Fibroblast of skin of left biceps (primary cell): Measurements from ENCODE around the gene ZACN.

Source experiments
- DNase-seq, 2 experiments: peaks; one replicate each; pipeline ENCODE4 v3.0.0-alpha.2; 2013; ENCODE audit warnings: low read depth in 2 of 2

The ZACN gene

DNA sequence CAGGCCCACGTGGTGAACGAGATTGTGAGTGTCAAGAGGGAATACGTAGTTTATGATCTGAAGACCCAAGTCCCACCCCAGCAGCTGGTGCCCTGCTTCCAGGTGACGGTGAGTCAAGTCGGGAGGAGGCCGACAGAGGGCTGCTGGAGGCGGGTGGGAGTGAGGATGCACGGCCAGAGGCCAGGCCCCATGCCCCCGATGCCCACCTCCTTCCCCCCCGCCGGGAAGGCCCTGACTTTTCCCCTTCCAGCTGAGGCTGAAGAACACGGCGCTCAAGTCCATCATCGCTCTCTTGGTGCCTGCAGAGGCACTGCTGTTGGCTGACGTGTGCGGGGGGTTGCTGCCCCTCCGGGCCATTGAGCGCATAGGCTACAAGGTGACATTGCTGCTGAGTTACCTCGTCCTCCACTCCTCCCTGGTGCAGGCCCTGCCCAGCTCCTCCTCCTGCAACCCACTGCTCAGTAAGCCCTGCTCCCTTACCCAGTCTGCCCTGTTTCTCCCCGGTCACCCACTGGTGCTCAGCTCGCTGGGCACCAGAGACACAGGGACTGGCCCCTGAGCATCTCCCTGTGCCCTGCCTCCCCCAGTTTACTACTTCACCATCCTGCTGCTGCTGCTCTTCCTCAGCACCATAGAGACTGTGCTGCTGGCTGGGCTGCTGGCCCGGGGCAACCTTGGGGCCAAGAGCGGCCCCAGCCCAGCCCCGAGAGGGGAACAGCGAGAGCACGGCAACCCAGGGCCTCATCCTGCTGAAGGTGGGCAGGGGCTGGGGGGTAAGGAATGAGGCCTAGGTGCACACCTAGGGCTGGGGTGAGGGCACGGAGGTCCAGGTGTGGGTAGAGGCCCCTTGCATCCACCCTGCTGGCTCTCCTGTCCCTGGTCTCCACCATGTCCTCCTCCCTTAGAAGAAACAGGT is 2.6 kb downstream of the ZACN start:
- no peak for DNase-seq

DNA sequence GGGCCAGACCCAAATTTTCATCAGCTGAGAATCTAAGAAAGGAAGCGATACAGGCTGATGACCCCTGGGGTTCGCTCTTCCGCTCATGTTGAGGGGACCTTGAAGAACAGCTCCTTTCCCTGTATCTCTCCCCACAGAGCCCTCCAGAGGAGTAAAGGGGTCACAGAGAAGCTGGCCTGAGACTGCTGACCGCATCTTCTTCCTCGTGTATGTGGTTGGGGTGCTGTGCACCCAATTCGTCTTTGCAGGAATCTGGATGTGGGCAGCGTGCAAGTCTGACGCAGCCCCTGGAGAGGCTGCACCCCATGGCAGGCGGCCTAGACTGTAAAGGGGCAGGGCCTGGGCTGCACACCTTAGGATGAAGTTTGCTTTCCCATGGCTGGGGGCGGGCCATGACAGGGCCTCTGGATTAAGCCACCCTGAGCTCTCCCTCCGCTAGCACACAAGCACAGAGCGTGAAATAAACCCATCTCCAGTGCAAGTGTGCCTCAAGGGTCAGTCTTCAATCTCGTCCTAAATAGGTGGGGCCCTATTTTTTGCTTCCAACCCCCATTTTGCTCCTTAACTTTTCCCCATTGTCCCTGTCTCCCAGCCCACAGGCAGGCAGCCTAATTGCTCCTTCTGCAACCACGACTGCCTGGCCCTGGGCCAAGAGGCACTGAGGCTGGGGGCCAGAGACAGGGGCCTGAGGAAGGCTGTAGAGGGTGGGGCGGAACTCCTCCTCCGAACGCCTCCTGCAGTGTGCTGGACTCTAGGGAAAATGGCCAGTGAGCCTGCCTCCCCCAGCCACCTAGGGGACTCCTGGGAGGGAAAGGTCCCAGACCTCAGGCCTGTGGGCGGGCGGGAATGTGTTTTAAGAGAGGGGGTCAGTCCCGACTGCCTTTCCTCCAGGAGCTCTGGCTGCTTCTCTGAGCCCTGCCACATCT is 3.6 kb downstream of the ZACN start:
- no peak for DNase-seq

- no peak for DNase-seq
These were observed 4.7 kb downstream of the ZACN start for GRCh38 chr17:76083536-76084182.

- DNase-seq, result no peak
These were observed 6.2 kb downstream of the ZACN start for GRCh38 chr17:76085066-76085730.

DNA sequence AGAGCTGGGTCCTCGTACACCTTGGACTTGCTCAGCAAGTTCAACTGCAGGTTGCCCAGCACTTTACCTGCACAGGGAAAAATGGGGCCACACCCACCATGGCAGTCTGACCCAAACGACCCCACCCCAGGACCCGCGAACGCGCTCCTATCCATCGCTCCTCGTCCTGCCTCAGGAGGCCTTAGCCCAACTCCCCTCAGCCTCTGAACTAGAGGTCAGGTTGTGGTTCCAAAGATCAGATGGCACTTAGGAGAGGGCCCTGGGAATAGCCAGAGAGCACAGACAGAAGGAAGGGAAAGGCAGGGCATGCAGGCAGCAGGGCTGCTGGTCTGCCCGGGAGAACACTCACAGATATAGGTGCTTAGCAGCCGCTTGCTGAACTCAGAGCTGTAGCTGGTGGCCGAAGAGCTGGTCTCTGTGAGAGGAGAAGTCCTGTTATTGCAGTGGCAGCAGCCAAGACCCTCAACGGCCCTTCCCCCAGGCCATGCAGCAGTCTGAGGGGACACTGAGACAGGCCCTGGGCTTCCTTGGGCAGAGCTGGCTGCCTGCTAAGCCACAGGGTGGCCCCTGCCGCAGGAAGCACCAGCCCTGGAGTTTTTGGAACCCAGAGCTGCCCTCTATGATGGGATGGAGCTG is 6.9 kb downstream of the ZACN start:
- no peak for DNase-seq

GRCh38 chr17:76086384-76086783 is 7.4 kb downstream of the ZACN start:
- no peak for DNase-seq

DNA sequence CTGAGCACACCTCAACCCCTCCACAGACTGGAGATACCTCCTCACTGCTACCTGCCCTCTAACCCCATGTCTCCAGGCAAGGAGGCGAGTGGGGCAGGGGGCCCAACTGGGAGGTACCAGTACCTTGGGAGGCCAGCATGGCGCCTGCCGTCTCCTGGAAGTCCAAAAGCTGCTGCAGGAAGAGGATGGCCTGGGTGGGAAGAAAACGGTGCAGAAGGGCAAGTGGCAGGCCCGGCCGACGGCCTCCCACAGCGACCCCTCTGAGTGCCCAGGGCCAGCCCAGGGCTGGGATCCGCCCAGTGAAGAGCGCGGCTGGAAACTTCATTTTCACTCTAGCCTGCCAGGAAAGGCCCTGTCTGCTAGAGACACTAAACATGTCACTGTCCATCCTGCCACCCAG is 8.5 kb downstream of the ZACN start:
- DNase-seq, result no peak

DNA sequence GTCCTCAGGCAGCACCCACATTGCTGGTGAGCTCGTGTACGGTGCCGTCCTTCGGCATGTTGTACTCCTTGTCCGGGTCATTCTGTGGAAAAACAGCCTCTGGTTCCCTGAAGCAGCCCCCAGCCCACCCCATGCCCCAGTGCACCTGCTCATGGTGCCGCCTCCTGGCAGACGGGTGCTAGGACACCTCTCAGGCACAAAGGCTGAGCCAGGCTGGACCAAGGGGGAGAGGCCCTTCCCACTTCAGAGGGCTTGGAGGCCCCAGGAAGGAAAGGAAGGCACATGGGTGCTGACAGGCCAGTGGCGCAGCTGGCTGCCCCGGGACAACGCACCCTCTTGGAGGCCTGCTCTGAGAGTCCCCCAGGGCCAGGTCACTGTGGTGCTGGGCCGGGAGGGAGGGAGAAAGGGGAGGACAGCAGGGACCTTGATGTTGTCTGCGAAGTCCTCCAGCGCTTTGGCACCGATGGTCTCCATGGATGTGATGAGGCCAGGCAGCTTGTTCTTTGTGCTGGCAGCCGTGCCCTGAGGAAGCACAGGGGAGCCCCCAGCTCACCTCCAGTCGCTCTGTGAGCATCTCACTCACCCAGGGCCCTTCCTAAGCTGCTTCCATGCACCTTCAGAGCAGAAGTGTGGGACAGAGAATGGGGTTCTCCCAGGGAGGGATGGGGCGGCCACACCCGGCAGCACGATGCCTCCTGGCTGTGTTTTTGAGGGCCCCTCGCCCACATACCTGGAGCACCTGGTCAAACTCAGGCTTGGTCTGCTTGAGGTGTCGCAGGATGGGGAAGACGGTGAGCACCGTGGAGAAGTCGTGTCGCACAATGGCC is 9.3 kb downstream of the ZACN start:
- DNase-seq, result no peak

DNA sequence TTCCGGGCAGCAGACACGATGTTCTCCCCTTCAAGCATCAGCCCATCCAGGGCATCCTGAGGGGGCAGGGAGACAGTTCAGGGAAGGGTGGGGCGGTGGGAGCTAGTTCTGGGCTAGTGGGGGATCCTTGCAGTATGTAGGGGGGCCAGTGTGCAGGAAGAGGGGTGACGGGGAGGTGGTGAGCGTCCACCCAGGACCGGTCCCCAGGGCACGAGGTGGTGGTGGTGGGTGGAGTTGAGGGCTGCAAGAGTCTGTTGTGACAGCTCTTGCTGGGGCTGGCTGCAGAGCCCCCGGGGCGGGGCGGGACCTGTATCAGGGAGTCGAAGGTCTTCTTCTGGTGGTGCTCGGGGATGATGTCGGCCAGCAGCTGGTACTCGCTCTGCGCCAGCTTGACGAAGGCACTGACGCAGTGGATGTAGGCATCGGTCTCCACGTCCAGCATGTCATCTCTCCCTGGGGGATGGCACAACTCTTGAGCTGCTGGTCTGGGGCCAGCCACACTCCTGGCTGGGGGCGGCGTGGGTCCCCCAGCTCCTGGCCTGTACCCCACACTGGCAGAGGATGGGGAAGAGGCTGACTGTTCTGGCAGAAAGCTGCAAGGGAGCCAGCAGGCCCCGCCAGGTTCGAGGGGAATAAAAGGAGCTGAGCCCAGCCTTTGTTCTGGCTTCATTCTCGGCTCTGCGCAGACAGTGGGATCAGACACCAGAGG is 10.0 kb downstream of the ZACN start:
- no peak for DNase-seq

DNA sequence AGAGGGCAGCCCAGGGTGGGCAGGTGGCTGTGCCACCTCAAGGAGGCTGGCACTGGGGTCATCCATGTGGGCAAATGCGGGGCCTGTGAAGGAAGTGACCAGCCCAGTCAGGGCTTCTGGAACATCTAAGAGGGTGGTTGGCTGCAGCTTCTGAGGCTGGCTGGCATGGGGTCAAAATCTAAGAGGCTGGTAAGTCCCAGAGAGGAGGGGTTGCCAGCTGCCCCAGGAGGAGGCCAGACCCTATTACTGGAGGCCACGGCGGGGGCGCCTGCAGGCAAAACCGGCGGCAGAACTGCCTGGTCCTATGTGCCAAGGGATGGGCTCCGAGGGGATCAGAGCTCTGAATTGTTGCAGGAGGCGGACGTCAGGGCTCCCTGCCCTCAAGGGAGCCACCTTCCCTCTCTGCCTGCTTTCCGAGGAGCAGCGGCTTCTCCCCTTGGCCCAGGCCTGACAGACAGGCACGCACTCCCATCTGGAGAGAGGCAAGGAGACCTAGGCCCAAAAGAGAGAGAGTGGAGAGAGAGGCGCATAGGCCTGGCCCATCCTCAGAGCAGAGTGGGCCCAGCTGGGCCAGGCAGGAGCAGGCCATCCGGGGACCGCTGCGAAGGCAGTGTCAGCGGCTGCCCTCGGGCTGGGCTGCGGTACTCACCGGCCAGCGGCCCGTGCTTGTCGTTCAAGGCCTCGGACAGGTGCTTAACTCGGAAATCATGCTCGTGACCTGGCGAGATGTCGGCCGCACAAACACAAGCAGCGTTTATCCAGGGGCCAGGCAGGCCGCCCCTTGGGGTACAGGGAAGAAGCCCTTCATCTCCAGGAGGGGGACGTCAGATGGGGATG is 10.9 kb downstream of the ZACN start:
- DNase-seq, result no peak

DNA sequence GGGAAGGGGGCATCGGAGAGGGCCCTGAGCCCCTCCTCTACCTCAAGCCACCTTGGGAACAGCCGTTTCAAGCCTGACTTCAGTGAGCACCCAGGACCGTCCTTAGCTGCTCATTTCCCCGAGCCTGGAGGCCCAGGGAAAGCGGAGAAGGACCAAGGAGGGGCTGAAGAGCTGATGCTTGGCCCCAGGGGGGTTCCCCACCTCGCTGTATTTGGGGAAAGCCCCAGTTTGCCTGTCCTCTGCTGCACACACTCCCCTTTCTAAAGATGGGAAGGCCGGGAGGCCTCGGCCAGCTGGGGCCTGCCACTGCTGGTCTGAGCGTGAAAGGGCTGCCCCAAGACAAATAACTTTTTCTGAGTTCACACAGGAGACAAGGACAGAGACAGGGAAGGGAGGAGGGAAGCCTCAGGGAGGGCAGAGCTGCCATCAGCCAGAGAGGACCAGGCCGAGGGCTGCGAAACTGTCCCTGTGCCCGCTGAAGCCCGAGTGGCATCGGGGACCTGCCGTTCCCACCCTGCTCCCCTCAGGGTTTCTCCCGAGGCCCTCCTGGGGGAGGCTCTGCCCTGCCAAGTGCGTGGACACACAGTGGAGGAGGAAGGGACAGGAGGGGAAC is 11.6 kb downstream of the ZACN start:
- no peak for DNase-seq

DNA sequence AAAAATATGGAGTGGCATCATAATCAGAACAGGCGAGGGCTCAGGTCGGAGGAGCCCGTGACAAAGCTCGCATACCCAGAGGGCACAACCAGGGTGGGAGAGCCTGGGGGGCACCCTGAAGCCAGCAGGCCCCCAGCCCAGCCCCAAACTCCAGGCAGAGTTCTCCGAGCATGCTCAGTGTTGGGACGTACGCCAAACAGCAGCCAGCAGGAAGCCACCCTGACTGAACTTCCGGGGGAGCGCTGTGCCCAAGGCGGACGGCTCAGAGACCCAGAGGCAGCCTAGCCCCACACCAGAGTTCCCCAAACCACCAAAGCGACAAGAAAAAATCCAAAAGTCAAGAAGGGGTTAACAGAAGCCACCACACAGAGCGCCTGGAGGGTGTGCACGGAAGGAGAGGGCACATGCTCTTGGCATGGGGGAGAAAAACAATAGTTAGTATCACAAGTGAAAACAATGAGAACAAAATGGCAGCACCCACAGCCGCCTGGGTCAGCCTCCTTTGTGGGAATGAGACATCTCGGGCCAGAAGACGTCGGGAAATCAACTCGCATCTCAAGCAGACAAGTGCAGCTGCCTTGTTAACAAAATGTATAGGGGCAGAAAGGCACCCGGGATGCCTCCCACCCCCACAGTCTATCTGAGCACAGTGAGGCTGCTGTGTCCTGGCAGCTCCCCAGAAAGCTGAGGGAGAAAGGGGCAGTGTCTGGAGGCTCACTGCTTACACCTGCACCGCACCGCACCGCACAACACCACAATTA is 12.7 kb downstream of the ZACN start:
- no peak for DNase-seq

GRCh38 chr17:76092526-76093413 is 13.8 kb downstream of the ZACN start:
- no peak for DNase-seq

- no peak for DNase-seq
These were observed 15.1 kb downstream of the ZACN start for GRCh38 chr17:76094046-76094445.

DNA sequence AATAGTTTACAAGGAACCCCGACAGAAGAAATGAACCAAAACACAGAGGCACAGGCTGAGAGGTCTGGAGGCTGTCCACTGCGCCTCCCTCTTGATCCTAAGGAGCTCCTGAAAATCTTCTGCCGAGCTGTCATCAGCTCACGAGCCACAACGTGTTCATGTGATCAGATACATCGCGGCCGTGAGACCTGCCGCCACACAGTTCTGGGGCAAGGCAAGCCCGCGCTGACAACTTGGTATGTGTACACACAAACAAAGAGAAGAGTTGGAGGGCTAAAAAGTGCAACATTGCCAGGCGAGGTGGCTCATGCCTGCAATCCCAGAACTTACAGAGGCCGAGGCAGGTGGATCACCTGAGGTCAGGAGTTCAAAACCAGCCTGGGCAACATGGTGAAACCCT is 17.0 kb downstream of the ZACN start:
- DNase-seq, result no peak

DNA sequence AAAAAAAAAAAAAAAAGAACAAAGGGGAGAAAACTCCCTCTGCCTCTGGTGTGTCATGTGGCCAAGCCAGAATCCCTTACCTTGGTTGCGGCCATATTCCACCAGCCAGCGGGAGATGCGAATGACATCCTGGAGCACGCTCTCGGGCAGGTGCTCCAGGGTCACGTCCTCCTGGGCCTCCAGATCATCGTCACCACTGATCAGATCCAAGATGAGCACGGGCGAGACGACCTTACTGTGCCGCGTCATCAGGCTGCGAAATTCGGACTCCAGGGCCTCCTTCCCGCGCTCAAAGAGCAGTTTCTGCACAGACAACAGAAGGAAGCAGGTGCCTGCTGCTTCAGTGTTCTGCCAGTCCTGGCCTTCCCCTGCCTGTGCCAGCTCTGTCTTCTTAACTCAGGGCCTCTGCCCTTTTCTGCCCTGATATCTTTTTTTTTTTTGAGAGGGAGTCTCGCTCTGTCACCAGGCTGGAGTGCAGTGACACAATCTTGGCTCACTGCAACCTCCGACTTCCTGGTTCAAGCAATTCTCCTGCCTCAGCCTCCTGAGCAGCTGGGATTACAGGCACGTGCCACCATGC is 18.8 kb downstream of the ZACN start:
- no peak for DNase-seq
